HepG2 (cell line): ENCODE results near the gene MLLT1. TPM values are rescaled to one million over a fixed set of nuclear protein-coding genes. Genes with fewer than 3 reads are reported as not detected.

Experiments used
- ATF7-NPFF ChIP-seq: sonication (generic); formaldehyde crosslinking; IDR thresholded peaks from 2 replicates; pipeline ENCODE4 v1.8.1; 2023; ENCODE audit warnings: mild to moderate bottlenecking, low read depth, missing genetic modification reagents, moderate library complexity
- EEA1 ChIP-seq: sonication (generic); formaldehyde crosslinking; IDR thresholded peaks from 2 replicates; pipeline ENCODE4 v1.5.1; 2020; ENCODE audit warnings: mild to moderate bottlenecking, missing genetic modification reagents, borderline replicate concordance
- GATAD1 ChIP-seq: IDR thresholded peaks from 2 replicates; pipeline ENCODE4 v1.6.1; 2016; ENCODE audit warnings: missing genetic modification reagents, missing compliant biosample characterization
- HIVEP1 ChIP-seq: sonication (generic); formaldehyde crosslinking; IDR thresholded peaks from 2 replicates; pipeline ENCODE4 v1.4.0; 2020; ENCODE audit warnings: mild to moderate bottlenecking, missing genetic modification reagents
- MIXL1 ChIP-seq: IDR thresholded peaks from 2 replicates; pipeline ENCODE4 v1.6.1; 2016
- MZF1 ChIP-seq: sonication (generic); formaldehyde crosslinking; IDR thresholded peaks from 2 replicates; pipeline ENCODE4 v1.8.1; 2023; ENCODE audit warnings: mild to moderate bottlenecking, missing genetic modification reagents, borderline replicate concordance
- PITX1 ChIP-seq: sonication (generic); formaldehyde crosslinking; IDR thresholded peaks from 2 replicates; pipeline ENCODE4 v1.5.1; 2020; ENCODE audit warnings: mild to moderate bottlenecking, missing genetic modification reagents
- POGZ ChIP-seq: sonication (generic); formaldehyde crosslinking; IDR thresholded peaks from 2 replicates; pipeline ENCODE4 v1.4.0; 2020; ENCODE audit warnings: mild to moderate bottlenecking, missing genetic modification reagents
- RXRA ChIP-seq: sonication (generic); formaldehyde crosslinking; IDR thresholded peaks from 2 replicates; pipeline ENCODE4 v1.5.1; 2020; ENCODE audit warnings: missing genetic modification reagents
- SALL1 ChIP-seq: sonication (generic); formaldehyde crosslinking; IDR thresholded peaks from 2 replicates; pipeline ENCODE4 v1.8.0; 2022; ENCODE audit warnings: mild to moderate bottlenecking, missing genetic modification reagents
- TARDBP ChIP-seq: sonication (generic); formaldehyde crosslinking; IDR thresholded peaks from 2 replicates; pipeline ENCODE4 v1.8.0; 2022; ENCODE audit warnings: mild to moderate bottlenecking, missing genetic modification reagents
- TMF1 ChIP-seq: sonication (generic); formaldehyde crosslinking; IDR thresholded peaks from 2 replicates; pipeline ENCODE4 v1.8.1; 2022; ENCODE audit warnings: low read depth, missing genetic modification reagents
- ZC3H13 ChIP-seq: sonication (generic); formaldehyde crosslinking; IDR thresholded peaks from 2 replicates; pipeline ENCODE4 v1.8.1; 2023; ENCODE audit warnings: mild to moderate bottlenecking, missing genetic modification reagents, moderate library complexity
- ZNF607 ChIP-seq: sonication (generic); formaldehyde crosslinking; IDR thresholded peaks from 2 replicates; pipeline ENCODE4 v1.5.1; 2020; ENCODE audit warnings: missing genetic modification reagents, mild to moderate bottlenecking, borderline replicate concordance
- ZNF768 ChIP-seq: sonication (generic); formaldehyde crosslinking; IDR thresholded peaks from 2 replicates; pipeline ENCODE4 v1.4.0; 2020; ENCODE audit warnings: missing genetic modification reagents
- ZNF777 ChIP-seq: sonication (generic); formaldehyde crosslinking; IDR thresholded peaks from 2 replicates; pipeline ENCODE4 v1.4.0; 2020; ENCODE audit warnings: missing genetic modification reagents
- ZNF781 ChIP-seq: sonication (generic); formaldehyde crosslinking; IDR thresholded peaks from 2 replicates; pipeline ENCODE4 v1.5.1; 2020; ENCODE audit warnings: borderline replicate concordance, mild to moderate bottlenecking, missing genetic modification reagents; ENCODE audit errors: not compliant biosample characterization
- polyA plus RNA-seq, 8 experiments: library from polyadenylated mRNA; depleted of rRNA in 3 of 8; stranded (reverse) in 7 of 8; unstranded in 1 of 8; fragments of >200 nt; fragmentation: Illumina TruSeq in 4 of 8; extraction: Trizol in 4 of 8; gene quantifications; 2 replicates each; pipeline versions ENCODE4 v1.2.1 to v1.2.3, GENCODE V29; 2011 to 2016; ENCODE audit warnings: low read depth in 4 of 8, missing spikeins in 1 of 8, mixed read lengths in 1 of 8; ENCODE audit not compliant: insufficient read depth in 1 of 8
- total RNA-seq, 5 experiments: library from RNA; depleted of rRNA; stranded (reverse); fragments of >200 nt; fragmentation: Illumina TruSeq; extraction: Trizol; gene quantifications; 2 replicates each; pipeline ENCODE4 v1.2.3, GENCODE V29; 2016; ENCODE audit warnings: low read depth in 1 of 5
- TF ChIP-seq, protein P1 (sequence below): sonication (generic); formaldehyde crosslinking; IDR thresholded peaks from 2 replicates; pipeline ENCODE4 v1.4.0; 2020; ENCODE audit warnings: missing genetic modification reagents, low read depth, mild to moderate bottlenecking, borderline replicate concordance
- TF ChIP-seq, protein P2 (sequence below): IDR thresholded peaks from 2 replicates; pipeline ENCODE4 v1.6.1; 2016; ENCODE audit warnings: mild to moderate bottlenecking, missing biosample characterization, missing genetic modification reagents
- TF ChIP-seq, protein P3 (sequence below): sonication (generic); formaldehyde crosslinking; IDR thresholded peaks from 2 replicates; pipeline ENCODE4 v1.5.0; 2020; ENCODE audit warnings: missing genetic modification reagents
- TF ChIP-seq, protein P4 (sequence below): sonication (generic); formaldehyde crosslinking; IDR thresholded peaks from 2 replicates; pipeline ENCODE4 v1.4.0; 2020; ENCODE audit warnings: missing genetic modification reagents, borderline replicate concordance
- TF ChIP-seq, protein P5 (sequence below): sonication (generic); formaldehyde crosslinking; IDR thresholded peaks from 2 replicates; pipeline ENCODE4 v1.5.1; 2020; ENCODE audit warnings: missing genetic modification reagents, mild to moderate bottlenecking, borderline replicate concordance
- TF ChIP-seq, protein P6 (sequence below): sonication (generic); formaldehyde crosslinking; IDR thresholded peaks from 2 replicates; pipeline ENCODE4 v1.4.0; 2020; ENCODE audit warnings: mild to moderate bottlenecking, low read depth, missing genetic modification reagents

Gene MLLT1
- total and polyA plus RNA-seq, 2 of the 13 experiments (the other 11 are each of a cell fraction or from before 2014, with no cell fraction given) = 11.7 to 12.2 TPM

DNA sequence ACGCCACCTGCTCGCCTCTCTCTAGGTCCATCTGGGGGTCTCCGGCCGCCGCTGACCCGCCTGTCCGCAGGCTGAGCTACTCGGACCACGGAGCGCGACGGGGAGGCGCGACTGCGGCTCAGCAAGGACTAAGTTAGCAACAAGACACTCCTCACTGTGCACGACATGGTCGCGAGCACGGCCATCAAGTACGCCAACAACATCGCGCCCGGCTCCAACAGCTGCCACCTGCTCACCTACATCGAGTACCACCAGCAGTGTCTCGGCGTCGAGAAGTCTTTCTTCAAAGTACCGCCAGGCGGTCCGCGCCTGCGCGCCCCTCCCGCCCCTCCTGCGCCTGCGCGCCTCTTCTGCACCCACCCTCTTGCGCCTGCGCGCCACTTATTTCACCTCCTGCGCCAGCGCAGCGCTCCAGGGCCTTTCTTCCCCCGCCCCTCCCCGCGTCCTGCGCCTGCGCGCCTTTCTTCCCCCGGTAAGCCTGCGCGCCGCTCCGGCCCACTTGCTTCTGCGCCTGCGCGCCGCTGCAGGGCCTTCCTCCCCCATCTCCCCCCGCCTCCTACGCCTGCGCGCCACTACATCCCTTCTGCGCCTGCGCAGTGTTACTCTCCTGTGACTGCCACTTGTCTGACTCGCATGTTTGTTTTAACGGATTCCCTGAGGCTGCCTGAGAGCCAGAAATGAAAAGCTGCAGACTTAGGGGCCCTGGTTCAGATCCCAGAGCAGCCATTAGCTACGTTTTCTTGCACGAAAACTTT is 80.4 kb downstream of the MLLT1 start (continued):
- 0 out of 2 replicates have a peak, but pooled peaks have one; percentile 1 for TF ChIP-seq TMF1 (CRISPR knock-in tag)
- no peak for TF ChIP-seq HIVEP1 (CRISPR knock-in tag)
- TF ChIP-seq, protein P1, sequence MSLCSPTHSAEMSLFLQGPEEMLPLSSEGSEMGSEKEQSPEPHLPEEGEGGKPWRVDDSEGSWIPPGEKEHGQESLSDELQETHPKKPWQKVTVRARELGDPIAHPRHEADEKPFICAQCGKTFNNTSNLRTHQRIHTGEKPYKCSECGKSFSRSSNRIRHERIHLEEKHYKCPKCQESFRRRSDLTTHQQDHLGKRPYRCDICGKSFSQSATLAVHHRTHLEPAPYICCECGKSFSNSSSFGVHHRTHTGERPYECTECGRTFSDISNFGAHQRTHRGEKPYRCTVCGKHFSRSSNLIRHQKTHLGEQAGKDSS (CRISPR knock-in tag) = peak; percentile 43; the same call in 1 of the 2 replicates
- peak; percentile 92; the same call in 1 of the 2 replicates for TF ChIP-seq MZF1 (CRISPR knock-in tag)
- 0 out of 2 replicates have a peak, but pooled peaks have one; percentile 9 for TF ChIP-seq MIXL1 (CRISPR knock-in tag)
- TF ChIP-seq, protein P2, sequence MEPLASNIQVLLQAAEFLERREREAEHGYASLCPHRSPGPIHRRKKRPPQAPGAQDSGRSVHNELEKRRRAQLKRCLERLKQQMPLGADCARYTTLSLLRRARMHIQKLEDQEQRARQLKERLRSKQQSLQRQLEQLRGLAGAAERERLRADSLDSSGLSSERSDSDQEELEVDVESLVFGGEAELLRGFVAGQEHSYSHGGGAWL (CRISPR knock-in tag) = peak; percentile 68; the same call in 1 of the 2 replicates
- peak; percentile 19; the same call in 1 of the 2 replicates for TF ChIP-seq PITX1 (CRISPR knock-in tag)
- TF ChIP-seq ZNF768 = peak; percentile 68; the same call in 1 of the 2 replicates
- TF ChIP-seq, protein P3, sequence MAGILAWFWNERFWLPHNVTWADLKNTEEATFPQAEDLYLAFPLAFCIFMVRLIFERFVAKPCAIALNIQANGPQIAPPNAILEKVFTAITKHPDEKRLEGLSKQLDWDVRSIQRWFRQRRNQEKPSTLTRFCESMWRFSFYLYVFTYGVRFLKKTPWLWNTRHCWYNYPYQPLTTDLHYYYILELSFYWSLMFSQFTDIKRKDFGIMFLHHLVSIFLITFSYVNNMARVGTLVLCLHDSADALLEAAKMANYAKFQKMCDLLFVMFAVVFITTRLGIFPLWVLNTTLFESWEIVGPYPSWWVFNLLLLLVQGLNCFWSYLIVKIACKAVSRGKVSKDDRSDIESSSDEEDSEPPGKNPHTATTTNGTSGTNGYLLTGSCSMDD = no peak
- peak; percentile 89 for TF ChIP-seq ZNF781 (CRISPR knock-in tag)
- TF ChIP-seq, protein P4, sequence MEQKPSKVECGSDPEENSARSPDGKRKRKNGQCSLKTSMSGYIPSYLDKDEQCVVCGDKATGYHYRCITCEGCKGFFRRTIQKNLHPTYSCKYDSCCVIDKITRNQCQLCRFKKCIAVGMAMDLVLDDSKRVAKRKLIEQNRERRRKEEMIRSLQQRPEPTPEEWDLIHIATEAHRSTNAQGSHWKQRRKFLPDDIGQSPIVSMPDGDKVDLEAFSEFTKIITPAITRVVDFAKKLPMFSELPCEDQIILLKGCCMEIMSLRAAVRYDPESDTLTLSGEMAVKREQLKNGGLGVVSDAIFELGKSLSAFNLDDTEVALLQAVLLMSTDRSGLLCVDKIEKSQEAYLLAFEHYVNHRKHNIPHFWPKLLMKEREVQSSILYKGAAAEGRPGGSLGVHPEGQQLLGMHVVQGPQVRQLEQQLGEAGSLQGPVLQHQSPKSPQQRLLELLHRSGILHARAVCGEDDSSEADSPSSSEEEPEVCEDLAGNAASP = no peak; the same call in 1 of the 2 replicates
- peak; percentile 99 for TF ChIP-seq GATAD1 (CRISPR knock-in tag)
- no peak for TF ChIP-seq ZNF607
- TF ChIP-seq POGZ (CRISPR knock-in tag) = no peak; the same call in 1 of the 2 replicates
- TF ChIP-seq EEA1 (CRISPR knock-in tag) = peak; percentile 61; the same call in 1 of the 2 replicates
- TF ChIP-seq, protein P5, sequence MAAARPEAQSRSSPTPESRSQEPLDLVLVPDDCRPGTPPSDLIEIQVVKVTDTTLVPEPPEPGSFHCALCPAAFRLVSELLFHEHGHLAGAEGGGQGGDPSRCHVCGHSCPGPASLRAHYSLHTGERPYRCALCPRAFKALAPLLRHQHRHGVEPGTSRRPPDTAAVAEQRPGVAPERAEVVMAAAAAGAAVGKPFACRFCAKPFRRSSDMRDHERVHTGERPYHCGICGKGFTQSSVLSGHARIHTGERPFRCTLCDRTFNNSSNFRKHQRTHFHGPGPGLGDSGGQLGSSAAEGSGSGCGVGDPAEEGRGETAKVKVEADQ (CRISPR knock-in tag) = peak; percentile 87; the same call in 1 of the 2 replicates
- TF ChIP-seq SALL1 (CRISPR knock-in tag) = peak; percentile 83
- TF ChIP-seq, protein P6, sequence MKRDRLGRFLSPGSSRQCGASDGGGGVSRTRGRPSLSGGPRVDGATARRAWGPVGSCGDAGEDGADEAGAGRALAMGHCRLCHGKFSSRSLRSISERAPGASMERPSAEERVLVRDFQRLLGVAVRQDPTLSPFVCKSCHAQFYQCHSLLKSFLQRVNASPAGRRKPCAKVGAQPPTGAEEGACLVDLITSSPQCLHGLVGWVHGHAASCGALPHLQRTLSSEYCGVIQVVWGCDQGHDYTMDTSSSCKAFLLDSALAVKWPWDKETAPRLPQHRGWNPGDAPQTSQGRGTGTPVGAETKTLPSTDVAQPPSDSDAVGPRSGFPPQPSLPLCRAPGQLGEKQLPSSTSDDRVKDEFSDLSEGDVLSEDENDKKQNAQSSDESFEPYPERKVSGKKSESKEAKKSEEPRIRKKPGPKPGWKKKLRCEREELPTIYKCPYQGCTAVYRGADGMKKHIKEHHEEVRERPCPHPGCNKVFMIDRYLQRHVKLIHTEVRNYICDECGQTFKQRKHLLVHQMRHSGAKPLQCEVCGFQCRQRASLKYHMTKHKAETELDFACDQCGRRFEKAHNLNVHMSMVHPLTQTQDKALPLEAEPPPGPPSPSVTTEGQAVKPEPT (CRISPR knock-in tag) = peak; percentile 92
- TF ChIP-seq RXRA (CRISPR knock-in tag) = peak; percentile 70; the same call in 1 of the 2 replicates
- peak; percentile 53; the same call in 1 of the 2 replicates for TF ChIP-seq TARDBP (CRISPR knock-in tag)
- TF ChIP-seq ATF7-NPFF = peak; percentile 92; the same call in 1 of the 2 replicates
- TF ChIP-seq ZC3H13 (CRISPR knock-in tag) = peak; percentile 70; the same call in 1 of the 2 replicates
- peak; percentile 86 for TF ChIP-seq ZNF777 (CRISPR knock-in tag)
